CD4-positive, alpha-beta T cell treated with Interleukin-2 at 100 ng/mL for 4 hours (primary cell): Measurements from ENCODE around the gene ARSK.
A peak's percentile ranks its signal among the peaks of the same experiment; 100 is the strongest.

Source experiments
- DNase-seq: peaks from one replicate; pipeline ENCODE4 v3.0.0-alpha.2; 2020; ENCODE audit warnings: low spot score

Gene ARSK

DNA sequence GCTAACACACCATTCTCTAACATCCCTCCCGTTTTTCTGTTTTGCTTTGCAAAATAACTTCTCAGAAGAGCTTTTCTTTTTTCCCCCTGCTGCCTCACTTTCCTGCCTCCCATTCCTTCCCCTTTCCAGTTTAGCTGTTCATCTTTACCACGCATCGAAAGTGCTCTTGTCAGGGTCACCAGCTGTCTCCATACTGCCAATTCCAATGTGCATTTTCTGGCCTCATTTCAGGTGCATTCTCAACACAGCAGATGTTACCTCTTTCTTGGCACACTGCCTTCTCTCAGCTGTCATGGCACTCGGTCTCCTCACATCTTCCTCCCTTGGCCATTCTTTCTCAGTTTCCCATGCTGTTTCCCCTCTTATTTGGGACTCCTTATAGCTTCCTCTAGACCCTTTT lies 9.5 kb downstream of the ARSK start:
- DNase-seq, result no peak

DNA sequence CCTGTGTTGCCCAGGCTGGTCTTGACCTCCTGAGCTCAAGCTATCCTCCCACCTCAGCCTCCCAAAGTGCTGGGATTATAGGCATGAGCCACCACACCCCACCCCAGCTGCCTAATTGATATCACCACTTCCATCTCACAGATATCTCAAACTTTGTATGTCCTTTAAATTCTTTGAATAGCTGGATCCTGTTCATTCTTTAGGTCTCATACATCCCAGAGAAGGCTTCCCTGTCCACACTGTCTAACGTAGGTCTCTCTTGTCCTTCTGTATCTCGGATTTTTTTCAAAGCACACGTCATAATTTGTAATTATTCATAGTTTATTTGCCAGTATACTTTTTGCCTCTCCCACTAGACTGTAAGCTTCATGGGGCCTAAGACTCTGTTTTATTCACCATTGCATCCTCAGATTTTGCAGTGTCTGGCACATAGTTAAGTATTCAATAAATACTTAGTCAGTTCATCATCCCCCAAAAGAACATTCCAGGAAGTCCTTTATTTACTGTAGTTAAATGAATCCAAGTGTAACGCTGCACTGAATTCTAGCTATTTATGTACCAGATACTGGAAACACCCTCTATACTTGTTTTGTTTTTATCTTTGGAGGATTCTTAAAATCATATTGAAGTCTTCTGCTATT lies 10.5 kb downstream of the ARSK start:
- no peak for DNase-seq

DNA sequence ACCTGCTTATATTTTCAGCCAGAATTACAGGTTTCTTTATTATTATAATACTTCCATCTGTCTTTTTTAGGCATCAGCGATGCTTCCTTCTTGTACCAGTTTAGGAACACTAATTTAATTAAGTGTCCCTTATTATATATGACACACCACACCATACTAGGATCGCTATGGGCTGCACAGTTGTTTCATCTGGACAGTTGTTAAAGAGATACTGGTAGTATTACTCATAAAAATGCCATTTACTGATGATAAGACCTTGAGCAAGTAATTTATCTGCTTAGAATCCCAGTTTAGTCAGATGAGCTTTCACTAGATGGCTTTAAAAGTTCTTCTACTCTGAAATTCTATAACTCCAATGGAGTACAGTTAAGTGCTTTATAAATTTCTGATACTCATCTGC lies 17.1 kb downstream of the ARSK start:
- DNase-seq, result no peak

DNA sequence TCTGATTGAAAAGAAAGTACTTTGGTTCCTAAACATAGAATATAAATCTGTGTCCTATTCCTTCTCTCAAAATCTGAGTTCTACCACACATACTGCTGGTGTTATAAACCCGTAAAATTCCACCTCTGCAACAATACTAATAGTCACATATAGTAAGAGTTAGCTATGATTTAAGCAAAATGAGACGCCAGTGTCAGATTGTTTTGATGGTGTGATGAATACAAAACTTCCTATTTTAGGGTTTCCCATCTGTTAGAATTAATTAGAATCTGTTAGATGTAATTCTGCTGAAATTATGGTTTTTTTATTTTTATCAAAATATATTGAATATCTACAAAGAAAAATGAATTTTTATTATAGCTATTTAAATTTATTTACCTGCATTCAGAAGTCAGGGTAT lies 26.7 kb downstream of the ARSK start:
- no peak for DNase-seq

DNA sequence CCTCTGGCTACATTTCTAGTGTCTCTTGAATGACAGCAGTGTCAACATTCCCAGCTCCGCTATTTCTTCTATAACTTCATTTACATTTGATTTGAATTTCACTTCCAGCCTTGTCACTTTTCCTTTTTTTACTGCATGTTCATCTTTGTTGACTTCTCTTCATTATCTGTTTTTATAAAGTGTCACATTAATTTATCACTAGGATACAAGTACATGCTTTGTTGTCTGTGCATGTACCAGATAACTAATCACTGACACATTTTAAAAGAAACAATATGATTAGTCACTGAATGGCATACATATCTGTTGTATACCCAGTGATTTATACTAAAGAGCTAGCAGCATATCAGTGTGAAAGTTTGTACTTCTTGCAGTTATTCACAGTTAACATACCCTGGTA lies 29.1 kb downstream of the ARSK start:
- DNase-seq, result no peak

DNA sequence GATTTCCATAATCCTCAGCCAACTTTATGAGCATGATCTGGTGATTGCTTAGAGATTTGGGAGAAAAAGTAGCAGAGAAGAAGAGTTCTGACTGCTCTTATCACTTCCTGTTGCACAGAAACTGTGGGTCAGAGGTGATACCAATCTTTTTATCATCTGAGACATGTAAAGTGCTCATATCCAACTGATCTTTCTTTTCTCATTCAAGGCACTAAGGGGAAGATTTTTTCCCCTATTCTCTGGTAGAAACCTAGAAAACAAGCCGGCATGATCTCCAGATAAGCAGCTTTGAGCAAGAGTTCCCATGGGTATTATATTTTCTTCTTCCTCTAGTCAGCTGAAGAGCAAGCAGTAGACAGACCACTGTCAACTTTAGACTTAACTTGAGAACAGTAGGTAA lies 36.0 kb downstream of the ARSK start:
- DNase-seq, result no peak

DNA sequence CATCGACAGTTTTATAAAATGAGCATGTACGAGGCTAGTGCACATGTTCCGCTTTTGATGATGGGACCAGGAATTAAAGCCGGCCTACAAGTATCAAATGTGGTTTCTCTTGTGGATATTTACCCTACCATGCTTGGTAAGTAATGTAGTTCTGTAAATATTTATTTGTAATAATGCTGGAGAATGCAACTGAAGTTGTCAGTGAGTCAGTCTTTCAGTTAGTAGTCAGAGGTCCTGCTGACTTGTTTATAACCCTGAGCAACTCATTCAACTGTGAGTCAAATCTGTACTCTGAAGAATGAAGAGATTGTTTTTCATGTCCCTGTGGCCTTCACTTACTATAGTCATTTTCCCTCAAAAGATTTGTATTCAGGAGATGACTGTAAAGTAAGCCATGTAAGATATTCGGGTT lies 36.6 kb downstream of the ARSK start:
- no peak for DNase-seq

DNA sequence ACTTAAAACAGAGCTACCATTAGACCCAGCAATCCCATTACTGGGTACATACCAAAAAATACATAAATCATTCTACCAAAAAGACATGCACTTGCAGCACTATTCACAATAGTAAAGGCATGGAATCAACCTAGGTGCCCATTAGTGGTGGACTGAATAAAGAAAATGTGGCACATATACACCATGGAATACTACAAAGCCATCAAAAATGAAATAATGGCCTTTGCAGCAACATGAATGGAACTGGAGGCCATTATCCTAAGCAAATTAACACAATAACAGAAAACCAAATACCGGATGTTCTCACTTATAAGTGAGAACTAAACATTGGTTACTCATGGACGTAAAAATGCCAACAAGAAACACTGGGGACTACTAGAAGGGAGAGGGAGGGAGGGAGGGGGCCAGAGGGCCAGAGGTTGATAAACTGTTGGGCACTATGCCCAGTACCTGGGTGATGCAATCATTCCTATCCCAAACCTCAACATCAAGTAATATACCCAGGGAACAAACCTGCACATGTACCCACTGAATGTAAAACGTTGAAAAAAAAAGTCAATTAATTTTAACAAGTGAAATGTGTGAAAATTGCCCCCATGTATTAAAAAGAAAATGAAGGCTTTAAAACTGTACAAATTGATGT lies 40.5 kb downstream of the ARSK start:
- no peak for DNase-seq

DNA sequence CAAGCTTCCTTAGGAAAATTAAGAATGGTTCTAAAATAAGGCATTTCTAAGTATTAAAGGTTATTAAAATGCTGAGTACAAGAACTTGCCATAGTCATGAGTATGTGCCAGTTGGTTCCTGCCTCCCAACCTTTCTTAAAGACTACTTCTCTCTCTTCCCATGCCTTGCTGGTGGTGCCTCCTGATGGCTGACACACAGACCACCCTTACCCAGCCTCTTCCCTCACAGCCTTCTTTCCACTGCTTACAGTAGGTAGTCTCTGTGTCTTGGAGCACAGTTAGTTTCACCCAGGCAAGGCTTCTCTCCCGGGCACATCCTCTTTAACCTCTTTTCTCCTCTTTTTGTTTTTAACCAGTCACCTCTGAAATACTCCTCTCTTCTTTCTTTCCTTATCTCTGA lies 44.4 kb downstream of the ARSK start:
- DNase-seq, result no peak

DNA sequence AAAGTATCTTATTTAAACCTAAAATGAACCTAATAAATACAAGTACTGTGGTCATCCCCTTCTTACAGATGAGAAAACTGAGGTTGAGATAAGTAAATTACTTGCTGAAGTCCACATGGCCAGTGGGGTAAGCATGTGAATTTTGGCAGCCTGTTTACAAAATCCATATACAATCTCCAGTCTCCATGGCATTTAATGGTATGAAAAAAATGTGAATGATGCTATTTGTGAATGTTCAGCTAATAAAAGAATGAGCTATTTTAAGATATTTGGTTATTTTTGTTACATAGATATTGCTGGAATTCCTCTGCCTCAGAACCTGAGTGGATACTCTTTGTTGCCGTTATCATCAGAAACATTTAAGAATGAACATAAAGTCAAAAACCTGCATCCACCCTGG lies 45.7 kb downstream of the ARSK start:
- no peak for DNase-seq

DNA sequence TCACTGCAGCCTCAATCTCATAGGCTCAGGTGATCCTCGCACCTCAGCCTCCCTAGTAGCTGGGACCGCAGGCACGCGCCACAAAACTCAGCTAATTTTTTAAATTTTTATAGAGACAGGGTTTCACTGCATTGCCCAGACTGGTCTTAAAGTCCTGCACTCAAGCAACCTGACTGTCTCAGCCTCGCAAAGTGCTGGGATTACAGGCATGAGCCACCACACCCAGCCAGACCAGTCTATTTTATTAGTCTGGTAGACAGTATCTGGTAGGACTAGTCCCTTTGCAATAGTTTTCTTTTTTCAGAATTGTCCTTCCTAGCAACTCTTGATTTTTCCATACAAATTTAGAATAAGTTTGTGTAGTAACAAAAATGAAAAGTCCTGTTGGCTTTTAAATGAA lies 50.9 kb downstream of the ARSK start:
- no peak for DNase-seq

DNA sequence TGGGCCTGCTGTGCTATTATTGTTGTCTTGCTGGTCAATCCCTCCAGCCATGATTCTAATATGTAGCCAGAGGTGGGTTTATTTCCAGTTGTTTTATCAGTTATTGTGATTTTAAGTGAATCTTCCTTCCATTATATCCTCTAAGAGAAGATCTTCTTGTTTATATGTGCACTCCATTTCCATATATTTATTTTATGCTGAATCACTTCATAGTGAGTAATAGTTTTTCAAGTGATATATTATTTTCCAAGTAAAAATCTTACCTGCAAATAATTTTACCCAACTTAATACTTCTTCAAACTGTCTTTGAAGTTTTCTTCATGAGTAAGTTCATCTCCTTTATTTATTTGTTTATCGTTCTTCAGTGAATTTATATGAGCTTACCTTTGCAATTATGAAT lies 51.5 kb downstream of the ARSK start:
- no peak for DNase-seq

DNA sequence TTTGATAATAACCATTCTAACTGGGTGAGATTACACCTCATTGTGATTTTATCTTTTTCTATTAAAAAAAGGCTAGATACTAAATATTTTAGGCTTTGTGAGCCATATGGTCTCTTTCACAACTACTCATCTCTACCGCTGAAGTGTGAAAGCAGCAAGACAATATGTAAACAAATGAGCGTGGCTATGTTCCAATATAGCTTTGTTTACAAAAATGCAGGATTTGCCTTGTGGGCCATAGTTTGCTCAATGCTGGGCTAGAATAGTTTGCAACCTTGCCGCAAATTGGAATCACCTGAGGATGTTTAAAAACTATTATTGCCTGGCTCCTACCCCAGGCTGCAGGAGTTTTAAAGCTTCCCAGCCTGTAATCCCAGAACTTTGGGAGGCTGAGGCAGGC lies 54.8 kb downstream of the ARSK start:
- DNase-seq, result no peak

DNA sequence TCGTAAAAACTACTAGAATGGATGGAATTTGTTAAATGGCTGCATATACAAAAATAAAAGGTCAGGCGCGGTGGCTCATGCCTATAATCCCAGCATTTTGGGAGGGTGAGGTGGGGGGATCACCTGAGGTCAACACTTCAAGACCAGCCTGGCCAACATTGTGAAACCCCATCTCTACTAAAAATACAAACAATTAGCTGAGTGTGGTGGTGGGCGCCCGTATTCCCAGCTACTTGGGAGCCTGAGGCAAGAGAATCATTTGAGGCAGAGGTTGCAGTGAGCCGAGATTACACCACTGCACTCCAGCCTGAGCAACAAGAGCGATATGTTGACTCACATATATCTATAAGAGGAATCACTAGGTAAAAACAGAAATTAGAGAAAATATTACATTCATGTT lies 55.6 kb downstream of the ARSK start:
- DNase-seq, result no peak

DNA sequence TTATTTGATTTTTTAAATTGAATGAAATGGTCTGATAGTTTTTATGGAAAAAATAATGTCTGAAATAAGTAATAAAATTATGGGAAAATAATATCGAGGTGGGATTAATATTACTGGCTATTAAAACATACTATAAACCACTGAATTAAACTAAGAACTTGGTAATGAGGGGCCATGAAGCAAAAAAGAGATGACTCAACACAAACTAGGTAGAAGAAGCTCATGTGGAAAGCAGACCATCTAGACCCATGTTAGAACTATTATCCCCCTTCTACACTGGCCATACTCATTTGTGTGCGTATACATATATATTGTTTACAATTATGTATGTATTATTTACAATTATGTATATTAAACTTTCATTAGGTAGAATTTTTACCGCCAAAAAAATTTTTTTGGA lies 56.5 kb downstream of the ARSK start:
- no peak for DNase-seq

DNA sequence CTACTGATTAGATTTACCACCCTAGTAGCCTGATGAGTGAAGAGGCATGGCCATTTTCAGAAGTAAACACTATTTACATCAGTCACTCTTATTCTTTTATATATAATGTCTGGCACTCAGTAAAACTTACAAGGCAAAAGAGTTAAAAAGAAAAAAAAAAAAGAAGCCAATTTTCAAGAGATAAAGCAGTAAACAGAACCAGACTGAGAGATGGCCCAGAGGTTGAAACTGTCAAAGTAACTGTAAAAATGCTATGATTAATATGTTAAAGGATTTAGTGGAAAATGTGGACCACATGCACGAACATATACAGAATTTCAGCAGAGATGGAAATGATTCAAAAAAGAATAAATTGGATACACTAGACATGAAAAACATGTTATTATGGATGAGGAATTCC lies 58.6 kb downstream of the ARSK start:
- DNase-seq, result no peak

DNA sequence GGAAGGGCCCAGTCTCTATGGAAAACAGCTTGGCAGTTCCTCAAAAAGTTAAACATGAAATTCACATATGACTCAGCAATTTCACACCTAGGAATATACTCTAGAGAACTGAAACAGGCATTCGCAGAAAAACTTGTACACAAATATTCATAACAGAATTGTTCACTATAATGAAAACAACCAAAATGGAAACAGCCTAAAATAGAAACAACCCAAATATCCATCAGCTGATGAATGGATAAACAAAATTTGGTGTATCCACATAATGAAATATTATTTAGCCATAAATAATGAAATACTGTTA lies 60.2 kb downstream of the ARSK start:
- no peak for DNase-seq

DNA sequence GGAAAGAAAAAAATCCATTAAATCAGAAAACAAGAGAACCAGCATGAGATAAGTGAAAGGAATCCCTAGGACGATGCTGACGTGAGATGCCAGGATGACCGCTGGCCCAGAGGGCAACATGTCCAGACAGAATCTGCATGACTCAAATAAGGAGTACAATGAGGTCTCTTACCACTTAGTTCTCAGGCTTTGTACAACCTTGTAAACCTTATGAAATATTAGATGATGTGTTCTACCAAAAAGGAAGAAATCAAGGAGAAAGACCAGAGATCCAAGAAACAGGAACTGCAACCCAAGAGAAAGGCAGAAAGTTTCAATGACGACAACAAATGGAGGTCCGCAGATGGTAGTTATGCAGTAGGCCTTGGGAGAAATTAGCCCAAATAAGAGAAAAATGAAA lies 62.2 kb downstream of the ARSK start:
- no peak for DNase-seq

DNA sequence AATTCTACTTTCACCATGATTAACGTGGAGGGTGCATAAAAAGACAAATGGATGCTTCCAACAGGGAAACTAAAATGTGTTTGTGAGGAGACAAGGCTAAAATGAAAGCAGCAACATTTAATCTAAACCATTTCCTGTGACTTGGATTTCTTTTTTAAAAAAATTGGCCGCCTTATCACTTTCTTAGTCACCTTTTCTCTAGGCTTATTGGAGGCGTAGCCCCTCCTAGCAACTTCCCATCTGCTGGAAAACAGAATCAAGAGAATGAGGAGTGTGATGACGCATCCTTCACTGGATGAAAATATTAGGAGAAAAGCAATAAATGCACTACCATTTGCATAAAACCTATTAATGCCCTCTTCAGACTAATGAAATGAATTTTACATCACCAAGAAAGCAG lies 64.2 kb downstream of the ARSK start:
- no peak for DNase-seq

DNA sequence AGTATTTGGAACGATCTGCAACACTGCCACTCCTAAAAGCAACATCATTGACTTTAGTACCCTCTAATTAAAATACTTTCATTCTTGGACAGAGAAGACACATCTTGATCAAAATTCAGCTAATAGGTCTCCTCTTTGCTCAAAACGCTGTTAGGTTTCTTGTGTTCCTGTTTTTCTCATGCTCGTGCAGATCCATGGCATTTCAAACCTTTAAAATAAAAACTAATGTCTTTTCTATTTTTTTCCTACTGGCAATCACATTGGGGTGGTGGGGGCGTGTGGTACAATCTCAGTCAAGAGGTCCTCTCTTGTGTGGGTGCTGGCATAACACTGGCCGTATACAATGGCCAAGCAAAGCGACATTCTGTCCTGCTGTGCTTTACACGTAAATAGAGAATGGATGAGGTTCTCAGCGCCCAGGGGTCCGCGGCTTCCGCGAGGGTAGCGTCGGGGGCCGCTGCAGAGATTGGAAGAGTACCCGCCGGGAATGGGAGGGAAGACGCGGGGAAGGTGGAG lies 64.7 kb downstream of the ARSK start:
- DNase-seq, result no peak

DNA sequence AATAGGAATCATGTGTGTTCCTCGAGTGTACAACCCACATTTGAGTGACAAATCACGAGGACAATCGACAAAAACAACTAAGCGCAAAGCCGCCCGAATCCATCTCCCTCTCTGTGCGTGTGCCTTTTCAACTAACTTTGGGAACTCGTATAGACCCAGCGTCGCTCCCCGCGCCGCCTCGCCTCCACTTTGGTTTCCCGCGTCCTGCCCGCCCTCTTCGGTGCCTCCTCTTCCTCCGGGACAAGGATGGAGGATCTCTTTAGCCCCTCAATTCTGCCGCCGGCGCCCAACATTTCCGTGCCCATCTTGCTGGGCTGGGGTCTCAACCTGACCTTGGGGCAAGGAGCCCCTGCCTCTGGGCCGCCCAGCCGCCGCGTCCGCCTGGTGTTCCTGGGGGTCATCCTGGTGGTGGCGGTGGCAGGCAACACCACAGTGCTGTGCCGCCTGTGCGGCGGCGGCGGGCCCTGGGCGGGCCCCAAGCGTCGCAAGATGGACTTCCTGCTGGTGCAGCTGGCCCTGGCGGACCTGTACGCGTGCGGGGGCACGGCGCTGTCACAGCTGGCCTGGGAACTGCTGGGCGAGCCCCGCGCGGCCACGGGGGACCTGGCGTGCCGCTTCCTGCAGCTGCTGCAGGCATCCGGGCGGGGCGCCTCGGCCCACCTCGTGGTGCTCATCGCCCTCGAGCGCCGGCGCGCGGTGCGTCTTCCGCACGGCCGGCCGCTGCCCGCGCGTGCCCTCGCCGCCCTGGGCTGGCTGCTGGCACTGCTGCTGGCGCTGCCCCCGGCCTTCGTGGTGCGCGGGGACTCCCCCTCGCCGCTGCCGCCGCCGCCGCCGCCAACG lies 65.3 kb downstream of the ARSK start, which contains the start of gene GPR150:
GPR150 (plus strand) TSS at position 58 of the 840 bp plus-strand sequence; CDS start at position 247, 189 bp downstream.
- peak; percentile 56 for DNase-seq

DNA sequence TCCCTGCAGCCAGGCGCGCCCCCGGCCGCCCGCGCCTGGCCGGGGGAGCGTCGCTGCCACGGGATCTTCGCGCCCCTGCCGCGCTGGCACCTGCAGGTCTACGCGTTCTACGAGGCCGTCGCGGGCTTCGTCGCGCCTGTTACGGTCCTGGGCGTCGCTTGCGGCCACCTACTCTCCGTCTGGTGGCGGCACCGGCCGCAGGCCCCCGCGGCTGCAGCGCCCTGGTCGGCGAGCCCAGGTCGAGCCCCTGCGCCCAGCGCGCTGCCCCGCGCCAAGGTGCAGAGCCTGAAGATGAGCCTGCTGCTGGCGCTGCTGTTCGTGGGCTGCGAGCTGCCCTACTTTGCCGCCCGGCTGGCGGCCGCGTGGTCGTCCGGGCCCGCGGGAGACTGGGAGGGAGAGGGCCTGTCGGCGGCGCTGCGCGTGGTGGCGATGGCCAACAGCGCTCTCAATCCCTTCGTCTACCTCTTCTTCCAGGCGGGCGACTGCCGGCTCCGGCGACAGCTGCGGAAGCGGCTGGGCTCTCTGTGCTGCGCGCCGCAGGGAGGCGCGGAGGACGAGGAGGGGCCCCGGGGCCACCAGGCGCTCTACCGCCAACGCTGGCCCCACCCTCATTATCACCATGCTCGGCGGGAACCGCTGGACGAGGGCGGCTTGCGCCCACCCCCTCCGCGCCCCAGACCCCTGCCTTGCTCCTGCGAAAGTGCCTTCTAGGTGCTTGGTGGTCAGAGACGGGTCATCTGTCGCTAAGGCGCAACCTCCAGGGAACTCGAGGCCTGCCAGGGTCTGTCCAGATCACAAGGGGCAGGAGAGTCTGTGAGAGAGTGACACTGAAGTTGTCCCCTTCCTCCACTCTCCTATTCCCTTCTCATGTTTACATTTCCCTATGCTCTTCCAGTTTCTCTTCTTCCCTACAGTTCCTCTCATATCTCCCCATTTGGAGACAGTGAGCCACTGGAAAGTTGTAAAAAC lies 66.3 kb downstream of the ARSK start:
- DNase-seq, result peak; percentile 32
